ENCODE data around the gene SPDYE2. TPM values are rescaled to one million over a fixed set of nuclear protein-coding genes. Genes with fewer than 3 reads are reported as not detected.
"Not testable (repeated sequence)": the region's sequence is repeated elsewhere in the genome, so short reads cannot be mapped to it uniquely, and the experiment has no call there.

SPDYE2 gene
- total and polyA plus RNA-seq, 2 experiments from 2014 or later = 12.5 TPM; not detected in 1

DNA sequence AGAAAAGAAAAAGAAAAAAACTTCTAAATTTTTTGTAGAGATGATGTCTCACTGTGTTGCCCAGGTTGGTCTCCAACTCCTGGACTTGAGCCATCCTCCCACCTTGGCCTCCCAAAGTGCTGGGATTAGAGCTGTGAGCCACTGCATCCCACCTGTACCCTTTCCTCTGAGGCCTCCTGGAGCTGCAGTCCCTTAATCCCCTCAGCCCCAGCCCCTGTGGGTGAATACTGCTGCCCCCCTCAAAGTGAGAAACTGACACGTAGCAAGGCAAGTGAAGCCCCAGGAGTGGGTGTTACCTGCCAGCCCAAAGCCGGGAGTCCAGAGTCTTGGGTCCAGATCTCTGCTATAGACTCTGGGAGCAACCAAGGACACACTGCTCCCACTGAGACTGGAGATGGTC, 26.2 kb upstream of the SPDYE2 start:
- not testable (repeated sequence) for H3K27me3 ChIP-seq; H3K27ac ChIP-seq; H3K4me1 ChIP-seq (ENCODE audit: low read depth); H3K4me3 ChIP-seq; DNase-seq (ENCODE audit: low read depth in 1 of 2, low spot score in 1 of 2); H3K36me3 ChIP-seq; H3K9me3 ChIP-seq (ENCODE audit: low read depth)

DNA sequence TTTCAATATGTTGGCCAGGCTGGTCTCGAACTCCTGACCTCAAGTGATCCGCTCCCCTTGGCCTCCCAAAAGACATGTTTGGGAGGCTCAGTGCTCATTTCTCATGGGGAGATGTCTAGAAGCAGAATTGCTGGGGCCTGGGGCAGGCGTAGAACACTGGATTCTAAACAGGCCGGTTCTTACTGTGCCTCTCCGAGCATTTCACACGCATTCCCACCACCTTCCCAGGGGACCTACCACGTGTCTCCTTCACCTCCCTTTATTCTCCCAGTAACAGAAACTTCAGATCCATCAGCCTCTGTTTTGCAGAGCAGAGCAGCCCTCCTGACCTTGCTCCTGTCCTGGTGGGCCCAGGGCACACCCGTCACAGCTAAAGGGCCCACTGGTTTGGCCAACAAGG, 23.8 kb upstream of the SPDYE2 start:
- H3K9me3 ChIP-seq (ENCODE audit: low read depth); H3K4me3 ChIP-seq; H3K36me3 ChIP-seq; DNase-seq (ENCODE audit: low read depth in 1 of 2, low spot score in 1 of 2); H3K4me1 ChIP-seq (ENCODE audit: low read depth); H3K27me3 ChIP-seq; H3K27ac ChIP-seq: not testable (repeated sequence)

DNA sequence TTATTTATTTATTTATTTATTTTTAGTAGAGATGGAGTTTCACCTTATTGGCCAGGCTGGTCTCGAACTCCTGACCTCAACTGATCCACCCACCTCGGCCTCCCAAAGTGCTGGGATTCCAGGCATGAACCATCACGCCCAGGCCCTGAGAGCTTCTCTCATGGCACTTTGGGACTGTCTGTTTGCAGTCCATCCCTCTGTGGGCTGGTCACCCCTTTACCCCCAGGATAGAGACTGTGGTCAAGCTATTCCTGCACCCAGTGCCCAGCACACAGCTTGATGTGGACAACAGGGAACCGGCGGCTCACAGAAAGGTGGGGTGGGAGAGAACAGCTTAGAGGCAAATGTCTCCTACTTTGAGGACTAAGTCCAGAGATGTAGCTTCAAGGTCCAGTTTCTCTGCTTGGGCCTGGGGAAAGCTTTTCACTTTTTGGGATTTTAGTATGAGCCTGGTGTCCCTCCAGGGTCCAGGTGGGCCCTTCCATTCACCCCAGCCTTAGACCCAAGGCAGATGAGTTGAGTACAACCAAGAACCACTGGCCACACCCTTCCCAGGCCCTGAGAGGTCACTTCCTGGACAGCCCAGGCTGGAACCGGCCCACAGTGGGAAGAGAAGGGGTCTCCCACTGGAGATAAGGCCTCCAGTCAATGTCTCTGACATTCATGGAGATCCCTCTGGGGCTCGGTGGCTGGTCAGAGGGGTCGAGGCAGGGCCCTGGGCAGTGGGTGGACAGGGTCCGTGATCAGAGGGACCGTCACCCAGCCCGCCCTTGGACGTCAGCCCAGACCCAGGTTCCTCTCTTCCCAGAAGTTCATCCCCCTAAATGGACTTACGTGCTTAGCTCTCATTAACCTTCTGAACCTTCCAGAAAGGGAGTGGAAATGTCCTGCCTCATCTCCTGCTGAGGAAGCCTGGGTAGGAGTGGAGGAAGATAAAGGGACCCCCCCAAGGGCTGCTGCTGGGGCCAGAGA, 22.9 kb upstream of the SPDYE2 start:
- not testable (repeated sequence) for H3K4me1 ChIP-seq (ENCODE audit: low read depth); H3K9me3 ChIP-seq (ENCODE audit: low read depth); H3K4me3 ChIP-seq; H3K27ac ChIP-seq; H3K27me3 ChIP-seq; DNase-seq (ENCODE audit: low read depth in 1 of 2, low spot score in 1 of 2); H3K36me3 ChIP-seq

DNA sequence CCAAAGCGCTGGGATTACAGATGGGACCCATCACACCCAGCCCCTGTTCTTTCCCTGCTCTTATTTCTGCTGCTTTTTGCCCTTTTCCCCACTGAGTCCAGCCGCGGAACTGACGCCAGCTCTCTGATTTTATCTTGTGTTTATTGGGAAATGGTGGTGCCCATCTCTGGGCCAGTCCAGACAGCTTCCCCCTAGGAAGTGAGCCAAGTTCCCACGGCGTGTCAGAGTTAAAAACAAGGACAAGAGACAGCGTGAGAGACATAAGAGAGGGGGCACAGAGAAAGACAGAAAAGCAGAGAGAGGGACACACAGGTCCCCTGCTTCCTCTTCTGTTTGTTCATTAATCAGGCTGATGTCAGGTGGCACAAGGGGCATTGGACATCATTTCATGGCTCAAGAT, 19.4 kb upstream of the SPDYE2 start:
- not testable (repeated sequence) for H3K27ac ChIP-seq; H3K27me3 ChIP-seq; H3K9me3 ChIP-seq (ENCODE audit: low read depth); DNase-seq (ENCODE audit: low read depth in 1 of 2, low spot score in 1 of 2); H3K4me3 ChIP-seq; H3K36me3 ChIP-seq; H3K4me1 ChIP-seq (ENCODE audit: low read depth)

DNA sequence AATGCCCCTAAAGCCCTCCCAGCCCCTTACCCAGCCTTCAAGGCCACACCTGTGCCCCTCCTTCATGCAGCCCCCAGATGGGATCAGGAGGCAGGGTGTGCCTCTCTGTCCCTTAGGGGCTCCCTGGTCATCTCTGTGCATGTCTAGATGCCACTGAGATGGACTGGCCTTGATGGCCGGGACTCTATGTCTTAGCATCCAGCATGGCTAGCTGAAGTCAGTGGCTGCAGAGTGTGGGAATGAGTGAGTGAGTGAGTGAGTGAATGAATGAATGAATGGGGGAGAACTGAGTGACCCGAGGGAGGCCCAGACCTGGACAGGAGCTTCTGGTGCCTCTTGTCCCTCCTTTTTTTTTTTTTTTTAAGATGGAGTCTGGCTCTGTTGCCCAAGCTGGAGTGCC, 18.9 kb upstream of the SPDYE2 start:
- not testable (repeated sequence) for H3K4me3 ChIP-seq; H3K27ac ChIP-seq; H3K36me3 ChIP-seq; H3K4me1 ChIP-seq (ENCODE audit: low read depth); DNase-seq (ENCODE audit: low read depth in 1 of 2, low spot score in 1 of 2); H3K9me3 ChIP-seq (ENCODE audit: low read depth); H3K27me3 ChIP-seq

DNA sequence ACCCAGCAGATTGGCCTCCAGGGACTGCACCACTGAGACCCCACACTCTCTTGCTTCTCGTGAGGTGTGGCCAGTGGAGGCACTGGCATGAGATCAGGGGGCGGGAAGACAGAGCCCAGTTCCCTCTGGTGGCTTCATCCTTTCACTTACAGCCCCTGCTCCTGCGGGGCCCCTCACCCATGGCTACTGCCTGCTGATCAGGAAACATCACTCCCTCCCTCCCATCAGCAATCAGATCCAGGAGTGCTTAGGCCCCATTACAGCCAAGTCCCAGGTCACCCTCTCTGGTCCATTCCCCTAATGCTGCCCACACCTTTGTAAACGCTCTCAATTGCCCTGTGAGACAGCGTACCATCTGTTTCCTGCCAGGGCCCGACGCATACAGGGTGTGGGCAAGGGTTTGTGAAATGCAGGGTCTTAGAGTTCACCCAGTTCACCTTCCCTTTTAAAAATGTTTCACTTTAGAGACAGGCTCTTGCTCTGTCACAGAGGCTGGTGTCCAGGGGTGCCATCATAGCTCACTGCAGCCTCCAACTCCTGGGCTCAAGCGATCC, 15.9 kb upstream of the SPDYE2 start:
- not testable (repeated sequence) for H3K27ac ChIP-seq; H3K36me3 ChIP-seq; H3K4me3 ChIP-seq; DNase-seq (ENCODE audit: low read depth in 1 of 2, low spot score in 1 of 2); H3K27me3 ChIP-seq; H3K9me3 ChIP-seq (ENCODE audit: low read depth); H3K4me1 ChIP-seq (ENCODE audit: low read depth)

DNA sequence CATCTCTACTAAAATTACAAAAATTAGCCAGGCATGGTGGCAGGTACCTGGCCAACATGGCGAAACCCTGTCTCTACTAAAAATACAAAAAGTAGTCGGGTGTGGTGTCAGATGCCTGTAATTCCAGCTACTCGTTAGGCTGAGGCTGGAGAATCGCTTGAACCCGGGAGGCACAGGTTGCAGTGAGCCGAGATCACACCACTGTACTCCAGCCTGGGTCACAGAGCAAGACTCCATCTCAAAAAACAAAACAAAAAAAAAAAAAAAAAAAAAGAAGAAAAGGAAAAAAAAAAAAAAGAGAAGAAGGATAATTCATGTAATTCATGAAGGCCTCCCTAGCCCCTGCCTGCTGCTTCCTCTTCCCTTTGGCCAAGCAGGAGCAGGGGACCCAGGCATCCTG, 10.4 kb upstream of the SPDYE2 start:
- not testable (repeated sequence) for DNase-seq (ENCODE audit: low read depth in 1 of 2, low spot score in 1 of 2); H3K4me1 ChIP-seq (ENCODE audit: low read depth); H3K27ac ChIP-seq; H3K9me3 ChIP-seq (ENCODE audit: low read depth); H3K4me3 ChIP-seq; H3K36me3 ChIP-seq; H3K27me3 ChIP-seq

DNA sequence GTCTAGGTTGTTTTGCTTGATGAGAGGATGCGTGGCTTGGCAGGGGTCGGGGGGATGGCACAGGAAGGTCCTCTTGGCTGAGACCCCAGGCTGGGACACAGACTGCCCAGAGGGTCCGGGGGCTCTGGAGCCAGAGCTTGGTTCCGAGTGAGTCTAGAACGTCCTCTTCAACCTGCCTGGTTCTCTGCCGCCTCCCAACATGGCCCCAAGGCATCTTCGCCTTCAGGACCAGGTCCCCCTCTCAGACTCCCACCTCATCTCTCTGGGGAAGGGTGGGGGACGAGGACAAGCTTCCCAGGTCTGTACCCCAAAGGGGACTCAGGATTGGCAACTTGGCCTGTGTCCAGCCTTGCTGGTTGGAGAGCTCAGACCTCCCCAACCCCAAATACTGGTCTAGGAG, 8.9 kb upstream of the SPDYE2 start:
- H3K36me3 ChIP-seq; H3K4me3 ChIP-seq; H3K27ac ChIP-seq; H3K9me3 ChIP-seq (ENCODE audit: low read depth); H3K4me1 ChIP-seq (ENCODE audit: low read depth); H3K27me3 ChIP-seq; DNase-seq (ENCODE audit: low read depth in 1 of 2, low spot score in 1 of 2): not testable (repeated sequence)

DNA sequence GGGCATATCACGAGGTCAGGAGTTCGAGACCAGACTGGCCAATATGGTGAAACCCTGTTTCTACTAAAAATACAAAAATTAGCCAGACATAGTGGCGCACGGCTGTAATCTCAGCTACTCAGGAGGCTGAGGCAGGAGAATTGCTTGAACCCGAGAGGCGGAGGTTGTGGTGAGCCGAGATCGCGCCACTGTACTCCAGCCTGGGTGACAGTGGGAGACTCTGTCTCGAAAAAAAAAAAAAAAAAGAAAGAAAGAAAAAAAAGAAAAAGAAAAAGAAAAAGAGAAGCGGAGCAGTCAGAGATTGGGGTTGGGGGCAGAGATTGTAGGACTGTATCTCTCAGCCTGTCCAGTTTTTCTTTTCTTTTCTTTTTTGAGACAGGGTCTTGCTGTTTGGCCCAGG, 8.3 kb upstream of the SPDYE2 start:
- not testable (repeated sequence) for H3K4me3 ChIP-seq; H3K36me3 ChIP-seq; H3K27me3 ChIP-seq; H3K27ac ChIP-seq; H3K4me1 ChIP-seq (ENCODE audit: low read depth); H3K9me3 ChIP-seq (ENCODE audit: low read depth); DNase-seq (ENCODE audit: low read depth in 1 of 2, low spot score in 1 of 2)

DNA sequence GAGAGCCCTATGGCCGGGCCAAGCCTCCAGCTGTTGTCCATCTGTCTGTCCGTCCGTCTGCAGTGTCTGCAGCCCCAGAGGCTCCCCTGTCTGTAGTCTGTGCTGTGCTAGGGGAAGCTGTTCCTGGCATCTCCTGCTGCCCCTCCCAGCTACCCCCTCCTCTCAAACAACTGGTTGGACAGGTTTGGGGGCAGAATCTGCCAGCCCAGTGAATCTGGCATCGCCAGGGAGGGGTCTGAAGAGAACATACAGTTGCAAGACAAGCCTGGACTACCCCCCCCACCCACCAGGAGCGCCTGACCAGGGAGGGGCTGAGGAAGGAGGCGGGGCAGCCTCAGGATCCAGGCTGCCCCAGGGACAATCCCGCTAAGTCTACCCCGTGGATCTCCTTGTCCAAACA, 7.4 kb upstream of the SPDYE2 start, which contains the start of gene UPK3BL2:
Gene UPK3BL2 (minus strand): TSS at position 101 of the 400 bp plus-strand sequence. CDS start 60 bp downstream, at position 41.
- H3K9me3 ChIP-seq (ENCODE audit: low read depth); H3K27me3 ChIP-seq; H3K36me3 ChIP-seq; H3K4me1 ChIP-seq (ENCODE audit: low read depth); H3K27ac ChIP-seq; DNase-seq (ENCODE audit: low read depth in 1 of 2, low spot score in 1 of 2); H3K4me3 ChIP-seq: not testable (repeated sequence)

DNA sequence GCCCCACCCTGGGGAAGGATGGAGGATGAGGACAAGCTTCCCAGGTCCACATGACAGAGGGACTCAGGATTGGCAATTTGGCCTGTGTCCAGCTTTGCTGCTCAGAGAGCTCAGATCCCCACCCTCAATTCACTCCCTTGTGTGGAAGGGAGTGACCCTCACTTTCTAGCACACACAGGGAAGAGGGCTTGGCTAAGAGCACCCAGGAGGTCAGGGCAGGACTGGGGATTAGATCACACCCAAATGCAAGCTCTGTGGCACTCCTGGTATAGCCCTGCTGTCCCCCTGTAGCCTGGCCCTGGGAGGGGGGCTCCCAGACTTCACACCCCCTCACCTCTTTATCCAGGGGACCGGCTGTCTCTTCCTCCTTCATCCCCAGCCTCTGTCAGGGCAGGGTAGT, 6.7 kb upstream of the SPDYE2 start:
- H3K4me1 ChIP-seq (ENCODE audit: low read depth); H3K9me3 ChIP-seq (ENCODE audit: low read depth); H3K27ac ChIP-seq; H3K4me3 ChIP-seq; H3K36me3 ChIP-seq; H3K27me3 ChIP-seq; DNase-seq (ENCODE audit: low read depth in 1 of 2, low spot score in 1 of 2): not testable (repeated sequence)

DNA sequence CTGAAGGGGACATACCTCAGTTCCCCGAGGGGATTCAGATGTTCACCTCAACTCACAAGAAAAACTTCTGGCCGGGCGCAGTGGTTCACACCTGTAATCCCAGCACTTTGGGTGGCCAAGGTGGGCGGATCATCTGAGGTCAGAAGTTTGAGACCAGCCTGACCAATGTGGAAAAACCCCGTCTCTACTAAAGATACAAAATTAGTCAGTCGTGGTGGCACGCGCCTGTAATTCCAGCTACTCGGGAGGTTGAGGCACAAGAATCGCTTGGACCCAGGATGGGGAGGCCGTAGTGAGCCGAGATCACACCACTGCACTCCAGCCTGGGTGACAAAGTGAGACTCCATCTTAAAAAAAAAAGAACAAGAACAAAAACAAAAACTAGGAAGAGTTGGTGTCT, 5.7 kb upstream of the SPDYE2 start:
- not testable (repeated sequence) for H3K27ac ChIP-seq; H3K27me3 ChIP-seq; H3K4me1 ChIP-seq (ENCODE audit: low read depth); H3K36me3 ChIP-seq; H3K9me3 ChIP-seq (ENCODE audit: low read depth); H3K4me3 ChIP-seq; DNase-seq (ENCODE audit: low read depth in 1 of 2, low spot score in 1 of 2)

DNA sequence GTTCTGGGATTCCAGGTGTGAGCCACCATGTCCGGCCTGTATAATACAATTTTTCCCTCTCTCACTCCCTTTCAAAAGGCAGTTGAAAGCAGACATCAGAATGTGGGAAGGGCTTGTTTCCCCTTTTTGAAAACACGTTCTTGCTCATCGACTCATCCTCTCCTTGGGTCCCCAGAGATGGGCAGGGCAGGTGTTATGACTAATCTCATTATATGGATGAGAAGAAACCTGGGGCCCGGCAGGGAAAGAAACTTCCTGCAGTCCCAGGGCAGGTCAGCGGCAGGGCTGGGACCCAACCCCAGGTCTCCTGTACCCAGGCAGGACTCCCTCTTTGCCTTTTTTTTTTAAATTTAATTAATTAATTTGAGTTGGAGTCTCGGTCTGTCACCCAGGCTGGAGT, 4.7 kb upstream of the SPDYE2 start:
- not testable (repeated sequence) for H3K9me3 ChIP-seq (ENCODE audit: low read depth); H3K27me3 ChIP-seq; H3K36me3 ChIP-seq; H3K27ac ChIP-seq; H3K4me1 ChIP-seq (ENCODE audit: low read depth); DNase-seq (ENCODE audit: low read depth in 1 of 2, low spot score in 1 of 2); H3K4me3 ChIP-seq

DNA sequence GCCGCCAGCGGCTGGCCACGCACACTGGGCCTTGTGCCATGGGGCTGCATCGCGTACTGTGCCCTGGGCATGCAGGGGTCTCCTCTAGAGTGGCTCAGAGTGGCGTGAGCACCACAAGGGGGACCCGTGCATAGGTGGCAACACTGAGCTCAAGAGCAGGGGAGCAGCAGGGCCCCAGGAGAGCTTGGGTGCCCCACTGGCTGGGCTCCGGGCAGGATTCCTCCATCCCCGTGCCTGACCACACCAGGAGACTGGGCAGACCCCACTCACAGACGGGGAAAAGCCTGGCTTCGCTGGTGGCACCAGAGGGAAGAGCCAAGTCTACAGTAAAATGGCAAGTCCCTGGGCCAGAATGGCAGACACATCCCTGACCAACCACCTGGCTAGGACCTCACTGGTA, 17.6 kb downstream of the SPDYE2 start:
- not testable (repeated sequence) for H3K36me3 ChIP-seq; H3K27me3 ChIP-seq; H3K27ac ChIP-seq; H3K9me3 ChIP-seq (ENCODE audit: low read depth); H3K4me1 ChIP-seq (ENCODE audit: low read depth); DNase-seq (ENCODE audit: low read depth in 1 of 2, low spot score in 1 of 2); H3K4me3 ChIP-seq
